ENCODE measurements around the gene SPEM3. TPM values are rescaled to one million over a fixed set of nuclear protein-coding genes. Genes with fewer than 3 reads are reported as not detected.

The SPEM3 gene
- total RNA-seq, 4 donors from 2014 or later = not detected

DNA sequence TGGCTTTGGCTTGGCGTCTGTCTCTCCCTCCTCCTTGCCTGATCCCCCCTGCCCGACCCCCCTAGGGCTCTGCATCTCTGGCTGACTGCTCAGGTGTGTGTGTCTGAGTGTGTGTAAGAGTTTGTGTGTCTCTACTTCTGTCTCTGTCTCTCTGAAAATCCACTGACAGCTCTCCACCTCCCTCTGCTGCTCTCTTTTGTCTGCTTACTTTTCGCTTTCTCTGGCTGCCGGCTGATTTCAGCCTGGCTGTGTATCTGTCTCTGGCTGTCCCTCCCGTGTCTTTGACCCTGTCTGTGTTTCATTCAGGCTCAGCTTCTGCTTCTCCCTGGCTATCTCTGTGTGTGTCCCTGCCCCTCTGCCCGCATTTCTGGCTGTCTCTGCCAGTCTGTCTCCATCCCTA lies 12.3 kb upstream of the SPEM3 start:
- intact Hi-C loops (cut with DNase I; ENCODE audit: low total_unique reads) = no loop called here
- 67 to 70% methylated on average over 2 to 6 of the region's 6 CpGs for WGBS, 2 donors (ENCODE audit: low coverage in 1 of 2)

DNA sequence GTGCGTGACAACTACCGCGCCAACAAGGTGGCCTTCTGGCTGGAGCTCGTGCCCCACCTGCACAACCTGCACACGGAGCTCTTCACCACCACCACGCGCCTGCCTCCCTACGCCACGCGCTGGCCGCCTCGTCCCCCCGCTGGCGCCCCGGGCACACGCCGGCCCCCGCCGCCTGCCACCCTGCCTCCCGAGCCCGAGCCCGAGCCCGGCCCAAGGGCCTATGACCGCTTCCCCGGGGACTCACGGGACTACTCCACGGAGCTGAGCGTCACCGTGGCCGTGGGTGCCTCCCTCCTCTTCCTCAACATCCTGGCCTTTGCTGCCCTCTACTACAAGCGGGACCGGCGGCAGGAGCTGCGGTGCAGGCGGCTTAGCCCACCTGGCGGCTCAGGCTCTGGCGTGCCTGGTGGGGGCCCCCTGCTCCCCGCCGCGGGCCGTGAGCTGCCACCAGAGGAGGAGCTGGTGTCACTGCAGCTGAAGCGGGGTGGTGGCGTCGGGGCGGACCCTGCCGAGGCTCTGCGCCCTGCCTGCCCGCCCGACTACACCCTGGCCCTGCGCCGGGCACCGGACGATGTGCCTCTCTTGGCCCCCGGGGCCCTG lies 11.5 kb upstream of the SPEM3 start:
- 89% methylated on average over 54 of the region's 54 CpGs; no CpG with 5 or more reads in 1 of the 2 donors for WGBS, 2 donors (ENCODE audit: low coverage in 1 of 2)
- no peaks in the 10 kb centered on the region for H3K36me3 ChIP-seq
- intact Hi-C loops (cut with DNase I; ENCODE audit: low total_unique reads) (no loop called here), in situ Hi-C loops (cut with MboI; ENCODE audit: low pct_ligation_motif_present in 1 of 4, low pct_unique_long_range_greater_than_20kb in 1 of 4, low sequenced_read_pairs in 3 of 4) (no loop called here)
- no peak overlapping the region for H3K27ac ChIP-seq
- no peaks in the 10 kb centered on the region for H3K4me1 ChIP-seq
- no peaks in the 10 kb centered on the region for H3K9me3 ChIP-seq
- H3K27me3 ChIP-seq = no peaks in the 10 kb centered on the region
- TF ChIP-seq, protein P1, sequence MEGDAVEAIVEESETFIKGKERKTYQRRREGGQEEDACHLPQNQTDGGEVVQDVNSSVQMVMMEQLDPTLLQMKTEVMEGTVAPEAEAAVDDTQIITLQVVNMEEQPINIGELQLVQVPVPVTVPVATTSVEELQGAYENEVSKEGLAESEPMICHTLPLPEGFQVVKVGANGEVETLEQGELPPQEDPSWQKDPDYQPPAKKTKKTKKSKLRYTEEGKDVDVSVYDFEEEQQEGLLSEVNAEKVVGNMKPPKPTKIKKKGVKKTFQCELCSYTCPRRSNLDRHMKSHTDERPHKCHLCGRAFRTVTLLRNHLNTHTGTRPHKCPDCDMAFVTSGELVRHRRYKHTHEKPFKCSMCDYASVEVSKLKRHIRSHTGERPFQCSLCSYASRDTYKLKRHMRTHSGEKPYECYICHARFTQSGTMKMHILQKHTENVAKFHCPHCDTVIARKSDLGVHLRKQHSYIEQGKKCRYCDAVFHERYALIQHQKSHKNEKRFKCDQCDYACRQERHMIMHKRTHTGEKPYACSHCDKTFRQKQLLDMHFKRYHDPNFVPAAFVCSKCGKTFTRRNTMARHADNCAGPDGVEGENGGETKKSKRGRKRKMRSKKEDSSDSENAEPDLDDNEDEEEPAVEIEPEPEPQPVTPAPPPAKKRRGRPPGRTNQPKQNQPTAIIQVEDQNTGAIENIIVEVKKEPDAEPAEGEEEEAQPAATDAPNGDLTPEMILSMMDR (IDR thresholded peaks at IDR 0.05) = no peak
- no peak for TF ChIP-seq POLR2AphosphoS5 (IDR thresholded peaks at IDR 0.05)
- no peak for TF ChIP-seq EP300 (IDR thresholded peaks at IDR 0.05; ENCODE audit: low read depth)
- TF ChIP-seq POLR2A (IDR thresholded peaks at IDR 0.05) = no peak
- DNase-seq = no peak
- H3K4me3 ChIP-seq = no peak overlapping the region

More for the DNA sequence above, 12.3 kb upstream of the SPEM3 start:
- no peaks in the 10 kb centered on the region for H3K9me3 ChIP-seq
- H3K36me3 ChIP-seq = no peaks in the 10 kb centered on the region
- no peaks in the 10 kb centered on the region for H3K4me1 ChIP-seq
- no peak overlapping the region for H3K27ac ChIP-seq
- H3K4me3 ChIP-seq = no peak overlapping the region
- no peaks in the 10 kb centered on the region for H3K27me3 ChIP-seq
- in situ Hi-C loops (cut with MboI; ENCODE audit: low pct_ligation_motif_present in 1 of 4, low pct_unique_long_range_greater_than_20kb in 1 of 4, low sequenced_read_pairs in 3 of 4) = no loop called here
- TF ChIP-seq EP300 (IDR thresholded peaks at IDR 0.05; ENCODE audit: low read depth) (no peak), POLR2AphosphoS5 (IDR thresholded peaks at IDR 0.05) (no peak), POLR2A (IDR thresholded peaks at IDR 0.05) (no peak)
- TF ChIP-seq, protein P1 (IDR thresholded peaks at IDR 0.05) = no peak
- no peak for DNase-seq

DNA sequence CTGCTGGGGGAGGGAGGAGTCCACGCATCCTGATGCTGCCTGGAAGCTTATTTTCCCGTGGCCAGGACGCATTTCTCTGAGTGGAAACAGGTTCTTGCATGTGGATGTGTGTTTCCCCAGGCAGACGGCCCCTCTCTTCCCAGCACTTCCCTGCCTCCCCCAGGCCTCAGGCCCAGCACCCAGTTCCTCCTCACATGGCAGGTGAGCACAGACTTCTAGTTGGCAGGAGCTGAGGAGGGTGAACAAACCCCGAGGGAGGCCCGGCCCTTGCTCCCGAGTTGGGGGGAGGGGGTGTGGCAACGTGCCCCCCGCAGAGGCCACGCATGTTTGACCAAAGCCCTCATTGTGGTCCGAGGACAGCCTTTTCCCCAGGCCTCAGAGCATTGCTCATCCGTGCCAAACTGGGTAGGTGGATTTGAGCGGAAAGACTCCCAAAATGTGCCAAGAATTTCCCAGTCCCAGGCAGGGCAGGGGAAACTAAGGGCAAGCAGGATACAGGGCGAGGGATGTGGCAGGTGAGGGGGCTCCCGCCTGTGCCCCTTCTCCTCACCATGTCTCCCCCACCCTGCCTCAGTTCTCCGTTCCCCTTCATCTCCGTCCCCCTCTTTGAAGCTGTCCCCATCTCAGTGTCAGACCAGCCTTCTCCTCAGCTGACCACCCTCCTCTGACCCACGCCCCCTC lies 10.0 kb upstream of the SPEM3 start:
- TF ChIP-seq EP300 (IDR thresholded peaks at IDR 0.05; ENCODE audit: low read depth) = no peak
- no peak for TF ChIP-seq POLR2A (IDR thresholded peaks at IDR 0.05)
- TF ChIP-seq, protein P1 (IDR thresholded peaks at IDR 0.05) = no peak
- no peak for TF ChIP-seq POLR2AphosphoS5 (IDR thresholded peaks at IDR 0.05)
- no peak for DNase-seq
- H3K27ac ChIP-seq = no peak overlapping the region
- intact Hi-C loops (cut with DNase I; ENCODE audit: low total_unique reads) (no loop called here), in situ Hi-C loops (cut with MboI; ENCODE audit: low pct_ligation_motif_present in 1 of 4, low pct_unique_long_range_greater_than_20kb in 1 of 4, low sequenced_read_pairs in 3 of 4) (no loop called here)
- H3K4me1 ChIP-seq = no peaks in the 10 kb centered on the region
- whole genome bisulfite sequencing, 2 donors (ENCODE audit: low coverage in 1 of 2) = 40 to 73% methylated on average over 2 to 17 of the region's 18 CpGs
- no peaks in the 10 kb centered on the region for H3K36me3 ChIP-seq
- H3K4me3 ChIP-seq = no peak overlapping the region
- H3K27me3 ChIP-seq = no peaks in the 10 kb centered on the region
- H3K9me3 ChIP-seq = no peaks in the 10 kb centered on the region

DNA sequence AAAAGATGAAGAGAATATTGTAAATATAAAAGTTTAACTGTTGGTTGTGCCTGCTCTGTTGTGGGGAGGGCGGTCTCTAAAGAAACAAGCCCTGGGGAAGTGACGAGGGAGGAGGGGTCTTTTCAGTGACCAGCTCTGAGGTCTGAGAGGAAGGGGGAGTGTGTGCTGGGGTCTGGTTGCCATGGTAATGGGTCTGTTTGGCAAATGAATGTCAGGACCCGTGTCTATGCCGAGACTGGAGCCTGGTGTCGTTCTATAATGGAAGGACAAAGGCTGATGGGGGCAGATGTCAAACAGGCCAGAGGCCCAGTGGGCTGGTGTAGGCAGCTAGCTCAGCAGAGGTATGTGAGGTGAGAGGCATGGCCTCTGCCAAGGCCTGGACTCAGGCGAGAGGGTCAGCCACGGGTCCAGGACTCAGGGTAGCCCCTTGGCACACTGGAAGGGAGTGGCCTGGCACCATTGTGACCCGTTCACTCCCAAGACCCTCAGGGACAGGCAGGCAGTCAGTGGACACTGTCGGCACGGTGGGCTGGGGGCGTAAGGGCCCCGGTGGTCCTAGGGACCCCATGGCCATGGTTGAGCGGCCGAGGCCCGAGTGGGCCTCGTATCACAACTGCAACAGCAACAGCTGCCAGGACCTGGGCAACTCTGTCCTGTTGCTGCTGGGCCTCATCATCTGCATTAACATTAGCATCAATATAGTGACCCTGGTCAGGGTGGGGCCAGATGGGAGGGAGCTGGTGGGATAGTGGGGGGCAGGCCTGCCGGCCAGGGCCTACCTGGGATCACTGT lies 8.6 kb upstream of the SPEM3 start, which contains the start of gene SPEM1:
Gene SPEM1, plus strand, starts transcription at position 506 of the 792 bp plus-strand sequence. Its CDS starts 61 bp downstream, at position 567.
- TF ChIP-seq POLR2AphosphoS5 (IDR thresholded peaks at IDR 0.05) = no peak
- TF ChIP-seq EP300 (IDR thresholded peaks at IDR 0.05; ENCODE audit: low read depth) = no peak
- TF ChIP-seq, protein P1 (IDR thresholded peaks at IDR 0.05) = no peak
- no peak within 1 kb of the TSS for H3K27ac ChIP-seq
- H3K36me3 ChIP-seq = no peaks in the 10 kb centered on the region
- no peak for DNase-seq
- WGBS, 2 donors (ENCODE audit: low coverage in 1 of 2) = 81 to 83% methylated on average over 3 to 17 of the region's 17 CpGs
- H3K27me3 ChIP-seq = no peaks in the 10 kb centered on the region
- H3K9me3 ChIP-seq = no peaks in the 10 kb centered on the region
- no peaks in the 10 kb centered on the region for H3K4me1 ChIP-seq
- in situ Hi-C loops (cut with MboI; ENCODE audit: low pct_ligation_motif_present in 1 of 4, low pct_unique_long_range_greater_than_20kb in 1 of 4, low sequenced_read_pairs in 3 of 4) (no loop called here), intact Hi-C loops (cut with DNase I; ENCODE audit: low total_unique reads) (no loop called here)
- H3K4me3 ChIP-seq = no peak within 1 kb of the TSS
